ENCODE data around the gene SACS.

The SACS gene

DNA sequence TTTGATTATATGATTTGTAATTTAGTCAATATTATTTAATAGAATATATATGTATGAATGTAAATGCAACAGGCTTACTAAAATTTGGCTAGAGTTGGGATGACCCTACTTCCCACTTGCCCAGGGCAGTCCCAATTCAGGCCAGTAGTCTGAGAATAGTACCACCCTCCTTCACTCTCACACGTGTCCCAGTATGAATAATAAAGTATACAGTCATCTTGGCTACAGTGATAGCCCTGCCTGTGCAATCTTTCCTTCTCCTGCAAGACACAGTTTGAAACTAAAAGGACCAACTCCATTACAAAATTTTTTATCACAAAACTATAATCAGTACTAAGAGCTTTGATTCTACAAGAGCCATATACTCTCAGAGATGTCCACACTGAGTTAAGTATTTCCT lies 76.2 kb downstream of the SACS start:
- in situ Hi-C loops (cut with MboI; ENCODE audit: low pct_unique_long_range_greater_than_20kb, low sequenced_read_pairs, unreplicated experiment), result loop anchor here (25.0 kb wide), 1 partner anchor 530 kb away; the partner anchor contains the start of genes C1QTNF9B and MIPEP
- TF ChIP-seq, protein P1, sequence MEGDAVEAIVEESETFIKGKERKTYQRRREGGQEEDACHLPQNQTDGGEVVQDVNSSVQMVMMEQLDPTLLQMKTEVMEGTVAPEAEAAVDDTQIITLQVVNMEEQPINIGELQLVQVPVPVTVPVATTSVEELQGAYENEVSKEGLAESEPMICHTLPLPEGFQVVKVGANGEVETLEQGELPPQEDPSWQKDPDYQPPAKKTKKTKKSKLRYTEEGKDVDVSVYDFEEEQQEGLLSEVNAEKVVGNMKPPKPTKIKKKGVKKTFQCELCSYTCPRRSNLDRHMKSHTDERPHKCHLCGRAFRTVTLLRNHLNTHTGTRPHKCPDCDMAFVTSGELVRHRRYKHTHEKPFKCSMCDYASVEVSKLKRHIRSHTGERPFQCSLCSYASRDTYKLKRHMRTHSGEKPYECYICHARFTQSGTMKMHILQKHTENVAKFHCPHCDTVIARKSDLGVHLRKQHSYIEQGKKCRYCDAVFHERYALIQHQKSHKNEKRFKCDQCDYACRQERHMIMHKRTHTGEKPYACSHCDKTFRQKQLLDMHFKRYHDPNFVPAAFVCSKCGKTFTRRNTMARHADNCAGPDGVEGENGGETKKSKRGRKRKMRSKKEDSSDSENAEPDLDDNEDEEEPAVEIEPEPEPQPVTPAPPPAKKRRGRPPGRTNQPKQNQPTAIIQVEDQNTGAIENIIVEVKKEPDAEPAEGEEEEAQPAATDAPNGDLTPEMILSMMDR (IDR thresholded peaks at IDR 0.05; ENCODE audit: extremely low read depth, insufficient read depth, missing control alignments), result no peak
- DNase-seq (ENCODE audit: low spot score), result no peak

DNA sequence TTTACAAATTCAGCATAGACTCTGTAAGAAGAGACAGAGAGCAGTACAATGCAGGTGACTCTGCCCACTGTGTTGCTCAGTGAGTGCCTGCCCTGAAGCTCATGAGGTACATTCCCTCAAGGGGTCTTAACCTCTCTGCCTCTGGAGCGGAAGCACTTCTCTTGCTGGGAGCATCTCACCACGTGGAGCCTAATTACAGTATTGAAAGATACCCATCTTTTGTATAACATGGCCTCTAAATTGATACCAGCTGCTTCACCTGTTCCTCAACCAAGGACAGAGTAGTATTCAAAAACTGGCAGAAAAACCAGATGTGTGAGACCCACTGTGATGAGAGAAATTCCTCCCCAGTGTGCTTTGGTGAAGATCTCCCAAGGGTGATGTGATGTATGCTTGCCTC lies 77.1 kb downstream of the SACS start:
- DNase-seq (ENCODE audit: low spot score), result no peak
- TF ChIP-seq, protein P1 (IDR thresholded peaks at IDR 0.05; ENCODE audit: extremely low read depth, insufficient read depth, missing control alignments), result no peak
- in situ Hi-C loops (cut with MboI; ENCODE audit: low pct_unique_long_range_greater_than_20kb, low sequenced_read_pairs, unreplicated experiment), result loop anchor here (25.0 kb wide), 1 partner anchor 531 kb away; the partner anchor contains the start of genes C1QTNF9B and MIPEP

DNA sequence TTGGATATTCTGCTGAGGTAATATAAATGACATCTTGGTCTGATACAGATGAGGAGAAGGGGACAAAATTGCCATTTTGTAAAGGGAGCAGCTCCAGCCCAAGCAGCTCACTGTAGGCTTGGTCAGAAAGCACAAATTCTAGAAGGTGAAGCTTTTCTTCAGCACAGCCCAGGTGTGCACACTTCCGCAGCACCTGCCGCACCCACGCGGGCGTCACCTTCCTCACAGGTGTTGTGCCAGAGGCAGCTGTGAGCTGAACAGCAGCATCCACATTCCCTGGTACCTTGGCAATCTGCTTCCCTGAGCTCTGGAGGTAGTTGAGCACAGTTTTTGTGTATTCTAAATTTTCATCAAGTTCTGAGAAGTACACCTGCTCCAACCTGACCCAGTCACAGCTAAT lies 79.0 kb downstream of the SACS start:
- TF ChIP-seq, protein P1 (IDR thresholded peaks at IDR 0.05; ENCODE audit: extremely low read depth, insufficient read depth, missing control alignments), result no peak
- no peak for DNase-seq (ENCODE audit: low spot score)
- in situ Hi-C loops (cut with MboI; ENCODE audit: low pct_unique_long_range_greater_than_20kb, low sequenced_read_pairs, unreplicated experiment), result loop anchor here (25.0 kb wide), 1 partner anchor 533 kb away; the partner anchor contains the start of genes C1QTNF9B and MIPEP

DNA sequence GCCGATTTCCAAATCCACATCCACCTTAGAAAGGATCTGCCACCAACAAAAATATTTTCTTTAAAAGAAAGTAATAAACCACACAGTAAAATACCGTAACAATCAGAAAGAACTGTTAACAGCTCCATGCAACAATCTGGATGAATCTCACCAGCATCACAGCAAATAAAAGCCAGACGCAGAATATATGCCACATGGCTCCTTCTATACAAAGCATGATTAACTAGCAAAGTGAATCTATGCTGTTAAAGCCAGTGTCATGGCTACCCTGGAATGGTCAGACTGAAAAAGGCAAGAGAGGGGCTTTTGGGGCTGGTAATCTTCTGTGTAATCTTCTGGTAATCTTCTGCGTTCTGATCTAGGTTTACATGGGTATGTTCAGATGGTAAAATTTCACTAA lies 81.3 kb downstream of the SACS start:
- no peak for DNase-seq (ENCODE audit: low spot score)
- TF ChIP-seq, protein P1 (IDR thresholded peaks at IDR 0.05; ENCODE audit: extremely low read depth, insufficient read depth, missing control alignments), result no peak
- in situ Hi-C loops (cut with MboI; ENCODE audit: low pct_unique_long_range_greater_than_20kb, low sequenced_read_pairs, unreplicated experiment), result loop anchor here (25.0 kb wide), 1 partner anchor 535 kb away; the partner anchor contains the start of genes C1QTNF9B and MIPEP

DNA sequence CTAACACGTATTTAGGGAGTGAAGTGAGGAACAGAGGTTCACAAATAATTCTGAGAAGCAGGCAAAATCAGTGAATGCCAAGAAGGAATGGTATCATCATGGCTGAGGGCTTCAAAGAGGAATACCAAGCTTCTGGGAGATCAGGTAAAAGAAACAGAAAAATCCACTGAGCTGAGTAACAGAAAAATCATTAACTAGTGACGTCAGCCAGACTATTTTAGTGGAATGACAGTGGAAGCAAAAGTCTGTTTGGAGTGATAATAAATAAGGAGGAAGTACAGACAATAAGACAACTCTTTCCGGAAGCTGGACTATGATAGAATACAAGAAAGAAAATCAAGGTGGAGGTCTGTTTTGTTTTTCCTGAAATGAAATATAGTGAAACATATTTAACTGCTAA lies 83.5 kb downstream of the SACS start:
- in situ Hi-C loops (cut with MboI; ENCODE audit: low pct_unique_long_range_greater_than_20kb, low sequenced_read_pairs, unreplicated experiment), result loop anchor here (25.0 kb wide), 1 partner anchor 537 kb away; the partner anchor contains the start of genes C1QTNF9B and MIPEP
- DNase-seq (ENCODE audit: low spot score), result no peak
- TF ChIP-seq, protein P1 (IDR thresholded peaks at IDR 0.05; ENCODE audit: extremely low read depth, insufficient read depth, missing control alignments), result no peak

DNA sequence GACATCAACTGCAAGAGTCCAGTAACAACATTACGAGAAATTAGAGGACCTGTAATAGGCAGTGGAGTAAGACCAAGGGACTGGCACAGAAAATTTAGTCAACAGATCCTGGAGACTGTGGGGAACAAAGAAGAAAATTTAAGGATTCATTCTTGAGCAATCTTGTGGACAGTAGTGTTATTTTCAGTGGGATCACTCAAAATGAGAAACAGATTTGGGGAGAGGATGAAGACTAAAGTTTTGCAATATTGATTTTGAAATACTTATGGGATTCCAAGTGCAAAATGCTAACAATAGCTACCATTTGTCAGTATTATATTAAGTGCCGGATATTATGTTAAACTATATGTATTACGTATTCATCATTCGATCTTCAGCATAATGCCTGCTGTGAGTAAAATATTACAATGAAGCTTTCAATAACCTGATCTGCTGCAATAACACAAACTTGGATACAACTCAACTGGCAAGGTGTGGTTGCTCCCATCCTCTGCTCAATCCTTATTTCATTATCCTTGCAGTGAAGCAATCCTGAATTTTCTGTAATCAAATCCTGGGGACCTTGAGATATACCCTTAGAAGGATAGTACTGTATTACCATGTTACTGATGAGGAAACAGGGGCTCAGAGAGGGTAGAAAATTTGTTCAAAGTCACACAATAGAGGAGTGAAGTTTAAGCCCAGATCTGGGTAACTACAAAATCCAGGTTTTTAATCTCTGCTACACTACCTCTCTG lies 84.2 kb downstream of the SACS start:
- TF ChIP-seq, protein P1 (IDR thresholded peaks at IDR 0.05; ENCODE audit: extremely low read depth, insufficient read depth, missing control alignments), result no peak
- DNase-seq (ENCODE audit: low spot score), result no peak
- in situ Hi-C loops (cut with MboI; ENCODE audit: low pct_unique_long_range_greater_than_20kb, low sequenced_read_pairs, unreplicated experiment), result no loop called here

Data from GM13977 (cell line).